NCI-H748 (cell line): ENCODE data around the gene IFI16.
"Not testable (repeated sequence)": the region's sequence is repeated elsewhere in the genome, so short reads cannot be mapped to it uniquely, and the experiment has no call there.

Experiments
- DNase-seq: peaks from one replicate; lab custom pipeline; 2025; ENCODE audit not compliant: unreplicated experiment; lab: John Stamatoyannopoulos, UW

The IFI16 gene

GRCh38 chr1:159007726-159008125, 2.0 kb upstream of the IFI16 start:
- DNase-seq: no peak

DNA sequence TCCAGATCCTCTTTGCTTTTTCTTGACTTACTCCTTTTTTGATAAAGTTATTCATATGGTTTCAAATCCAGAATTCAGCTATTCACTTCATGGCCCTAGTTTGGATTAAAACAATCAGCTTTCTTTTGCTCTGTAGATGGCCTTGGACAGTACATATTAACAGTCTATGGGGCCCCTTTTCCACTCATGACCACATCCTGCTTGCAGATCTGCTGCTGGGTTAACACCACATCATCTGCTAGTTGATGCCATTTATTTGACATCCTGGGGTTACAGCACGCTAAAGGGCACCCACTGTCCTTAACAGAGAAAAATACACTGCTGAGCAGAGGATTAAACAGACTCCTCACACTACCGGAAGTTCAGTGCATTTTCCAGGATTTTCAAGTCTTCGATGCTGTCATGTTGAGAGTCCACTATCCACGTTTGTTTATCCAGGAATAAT, 941 bp upstream of the IFI16 start:
- DNase-seq: no peak

DNA sequence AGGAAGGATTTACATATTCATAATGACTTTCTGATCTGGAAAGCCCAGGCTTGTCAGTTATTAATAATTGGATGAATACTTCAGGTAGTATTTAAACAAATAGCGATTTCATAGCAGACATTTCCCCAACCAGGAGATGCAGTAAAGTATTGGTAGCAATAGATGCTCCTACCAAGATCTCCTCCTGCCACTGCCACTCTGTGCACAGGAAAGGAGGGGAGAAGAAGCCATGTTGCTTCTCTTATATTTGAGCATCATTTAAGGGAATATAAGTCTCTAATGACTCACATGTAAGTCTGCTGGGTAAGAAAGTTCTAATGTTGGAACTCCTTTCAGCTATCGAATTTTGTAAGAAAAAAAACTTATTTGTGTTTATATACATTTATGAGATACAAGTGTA, 420 bp upstream of the IFI16 start:
- no peak for DNase-seq

DNA sequence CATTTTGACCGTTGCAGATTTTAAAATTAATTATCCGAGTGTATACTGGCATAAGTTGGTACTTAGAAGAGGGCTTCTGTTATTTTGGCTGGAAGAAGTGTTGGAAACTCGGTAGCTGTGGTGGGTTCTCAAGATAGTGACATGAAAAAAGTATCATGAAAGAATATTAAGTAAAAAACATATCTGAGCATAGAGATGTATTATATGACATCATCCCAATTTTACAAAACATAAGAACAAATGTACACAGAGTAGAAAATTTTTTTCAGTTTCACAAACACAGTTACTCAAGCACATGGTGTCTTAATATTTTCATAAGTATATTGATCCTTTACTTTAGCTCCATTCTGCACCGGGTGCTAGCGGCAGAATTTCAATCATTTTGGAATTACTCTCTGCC, 684 bp downstream of the IFI16 start:
- no peak for DNase-seq

- not testable (repeated sequence) for DNase-seq
These were observed 1.3 kb downstream of the IFI16 start for GRCh38 chr1:159011001-159011400.

GRCh38 chr1:159011751-159012150, 2.0 kb downstream of the IFI16 start:
- no peak for DNase-seq

DNA sequence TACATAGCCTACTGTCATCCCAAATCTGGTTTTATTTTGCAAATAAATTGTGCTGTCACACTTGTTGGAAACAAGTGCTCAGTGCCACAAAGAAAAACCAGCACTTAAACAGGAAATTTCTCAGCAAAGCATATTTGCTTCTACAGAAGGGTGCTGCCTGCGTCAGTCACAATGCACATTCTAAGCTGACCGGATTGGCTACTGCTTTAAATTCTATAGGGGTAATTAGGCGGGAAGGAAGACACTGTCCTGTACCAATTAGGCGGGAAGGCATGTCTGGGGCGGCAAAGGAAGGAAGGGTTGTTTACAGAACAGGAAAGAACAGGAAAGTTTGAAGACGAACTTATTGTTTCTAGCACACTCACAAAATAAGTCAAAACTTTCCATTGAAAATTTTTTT, 2.8 kb downstream of the IFI16 start:
- no peak for DNase-seq

DNA sequence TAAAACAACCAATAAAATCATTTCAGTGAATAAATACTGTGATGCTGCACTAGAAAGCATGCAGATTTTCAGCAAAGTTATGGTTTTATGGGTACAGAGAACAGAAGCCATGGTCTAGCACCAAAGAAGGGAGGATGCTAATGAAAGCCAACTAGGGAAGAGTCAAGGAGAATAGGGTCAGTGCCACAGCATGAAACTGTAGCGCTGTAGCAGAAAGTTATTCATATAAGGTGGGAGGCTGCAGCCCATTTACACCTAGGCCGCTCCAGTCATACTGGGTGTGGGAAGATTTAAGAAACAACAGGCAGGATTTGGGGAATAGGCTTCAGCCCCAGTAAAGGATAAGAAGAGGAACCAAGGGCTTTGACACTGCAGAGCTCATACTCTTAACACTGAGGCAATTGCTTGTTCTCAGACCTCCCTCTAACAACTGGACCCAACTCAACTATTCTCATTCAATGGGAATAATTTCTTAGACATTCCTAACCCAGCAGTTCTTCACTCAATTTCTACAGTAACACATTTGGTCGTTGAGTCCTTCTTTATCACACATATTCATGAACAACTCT, 4.4 kb downstream of the IFI16 start:
- DNase-seq: no peak

- DNase-seq: no peak
These were observed 5.1 kb downstream of the IFI16 start for GRCh38 chr1:159014851-159015250.

DNA sequence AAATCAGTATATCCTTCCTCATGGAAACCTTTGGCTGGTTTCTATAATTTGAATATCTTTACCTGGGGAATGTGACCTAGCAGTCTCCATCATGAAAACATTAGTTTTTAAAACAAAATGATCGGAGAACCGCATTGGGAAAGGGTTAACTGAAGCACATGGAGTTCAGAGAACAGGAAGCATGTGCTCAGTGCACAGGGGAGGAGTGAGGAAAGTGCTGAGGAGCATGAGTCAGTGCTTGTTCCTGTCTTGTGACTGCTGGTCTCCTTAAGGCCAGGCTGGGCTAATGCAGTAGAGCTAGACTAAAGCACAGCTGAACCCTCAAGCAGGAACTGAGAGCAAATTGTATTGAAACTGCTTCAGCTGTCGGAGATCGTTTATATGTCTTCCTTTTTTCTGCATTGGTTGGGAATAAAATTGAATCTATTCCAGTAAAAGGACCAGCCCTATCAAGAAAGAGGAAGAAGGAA, 5.8 kb downstream of the IFI16 start:
- no peak for DNase-seq

- no peak for DNase-seq
These were observed 14.0 kb downstream of the IFI16 start for GRCh38 chr1:159023723-159024122.

GRCh38 chr1:159025043-159025442, 15.3 kb downstream of the IFI16 start:
- DNase-seq: no peak

GRCh38 chr1:159026841-159027240, 17.1 kb downstream of the IFI16 start:
- not testable (repeated sequence) for DNase-seq

DNA sequence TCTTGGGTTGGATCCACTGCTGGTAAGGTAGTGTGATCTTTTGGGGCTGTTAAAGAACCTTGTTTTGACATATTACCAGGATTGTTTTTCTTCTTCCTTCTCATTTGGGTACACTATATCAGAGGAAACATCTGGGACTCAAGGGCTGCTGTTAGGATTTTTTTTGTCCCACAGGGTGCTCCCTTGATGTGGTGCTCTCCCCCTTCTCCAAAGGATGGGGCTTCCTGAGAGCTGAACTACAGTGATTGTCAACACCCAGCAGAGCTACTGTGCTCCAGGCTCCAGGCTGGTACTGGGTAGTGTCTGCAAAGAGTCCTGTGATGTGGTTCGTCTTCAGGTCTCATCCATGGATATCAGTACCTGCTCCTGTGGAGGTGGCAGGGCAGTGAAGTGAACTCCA, 20.6 kb downstream of the IFI16 start:
- no peak for DNase-seq

GRCh38 chr1:159030877-159031447, 21.3 kb downstream of the IFI16 start:
- DNase-seq: no peak

DNA sequence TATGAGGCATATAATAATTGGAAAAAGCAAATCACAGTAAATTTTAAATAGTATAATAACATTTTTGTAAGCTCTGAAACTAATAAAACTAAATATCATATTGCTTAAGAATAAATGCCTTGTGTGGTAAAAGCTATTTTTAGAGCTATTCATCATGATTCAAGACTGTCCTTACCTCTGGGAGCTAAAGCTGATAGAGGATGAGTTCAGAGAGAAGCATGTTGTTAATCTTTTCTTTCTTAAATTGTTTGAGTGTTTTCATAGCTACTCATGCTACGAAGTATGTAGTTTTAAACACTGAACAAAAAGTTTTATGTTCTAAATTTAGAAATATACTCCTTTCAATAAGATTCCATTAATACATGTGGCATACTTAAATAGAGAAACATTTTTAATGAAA, 30.5 kb downstream of the IFI16 start:
- no peak for DNase-seq

DNA sequence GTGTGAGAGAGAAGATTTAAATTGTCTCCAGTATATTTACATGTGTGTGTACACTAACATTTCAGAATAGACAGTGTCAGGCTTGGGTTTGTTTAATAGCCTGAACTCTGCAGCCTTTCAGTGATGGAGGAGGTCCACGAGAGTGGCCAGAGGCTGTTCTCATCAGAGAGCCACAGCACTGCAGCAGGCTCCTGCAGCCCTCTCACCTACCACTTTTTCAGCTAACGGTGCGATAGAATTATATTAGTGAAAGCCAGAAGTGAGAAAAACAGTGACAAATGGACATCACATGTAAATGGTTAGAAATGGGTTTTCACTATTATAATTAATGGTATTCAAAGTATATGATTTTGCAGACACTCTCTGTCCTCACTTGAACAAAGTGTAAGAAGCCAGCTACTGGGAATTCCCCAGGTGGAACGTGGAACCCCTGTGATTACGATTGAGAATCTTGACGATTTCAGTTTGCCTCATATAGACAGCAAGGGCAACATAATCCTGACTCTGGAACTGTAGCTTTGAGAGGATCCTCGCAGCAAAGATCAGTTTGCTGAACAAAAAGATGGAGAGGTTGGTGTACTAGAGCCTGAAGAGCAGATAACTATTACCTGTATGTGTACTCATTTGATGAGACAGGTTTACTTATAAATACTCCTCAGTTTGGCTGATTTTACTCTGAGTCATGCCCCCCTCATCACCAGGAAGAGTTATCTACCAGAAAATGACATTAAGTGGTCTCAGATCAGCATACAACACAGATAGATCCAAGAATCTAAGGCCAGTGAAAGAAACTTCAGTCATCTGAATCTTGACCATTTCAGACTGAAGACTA, 31.4 kb downstream of the IFI16 start:
- no peak for DNase-seq

DNA sequence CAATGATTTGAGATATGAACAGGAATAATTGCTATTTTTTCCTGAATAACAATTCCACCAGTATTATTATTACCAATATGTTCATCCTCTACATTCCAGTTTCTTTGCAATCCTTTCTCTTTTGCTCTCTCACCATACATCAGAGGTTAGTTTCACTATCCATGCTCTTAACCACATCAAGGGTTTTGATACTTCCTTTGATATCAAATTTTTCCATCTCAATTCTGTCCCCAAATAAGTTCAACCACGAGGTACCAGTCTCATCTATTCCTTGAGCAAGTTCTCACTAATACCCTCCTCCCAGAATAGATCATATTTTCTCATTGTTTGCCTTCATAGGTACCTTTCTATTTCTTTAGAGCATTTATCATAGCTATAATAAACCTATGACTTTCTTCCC, 36.8 kb downstream of the IFI16 start:
- not testable (repeated sequence) for DNase-seq

DNA sequence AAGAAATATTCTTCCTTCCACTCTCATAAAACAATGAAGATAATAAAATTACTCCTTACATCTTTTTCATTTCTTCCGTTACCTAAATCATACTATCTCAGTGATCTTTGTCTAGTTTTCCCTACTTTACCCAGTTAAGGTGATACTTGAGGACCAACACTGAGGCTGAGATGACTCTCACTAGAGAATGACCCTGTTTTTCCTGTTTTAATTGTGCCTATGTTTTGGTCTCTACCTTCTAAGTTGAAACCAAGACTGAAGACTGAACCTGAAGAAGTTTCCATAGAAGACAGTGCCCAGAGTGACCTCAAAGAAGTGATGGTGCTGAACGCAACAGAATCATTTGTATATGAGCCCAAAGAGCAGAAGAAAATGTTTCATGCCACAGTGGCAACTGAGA, 41.7 kb downstream of the IFI16 start:
- no peak for DNase-seq

DNA sequence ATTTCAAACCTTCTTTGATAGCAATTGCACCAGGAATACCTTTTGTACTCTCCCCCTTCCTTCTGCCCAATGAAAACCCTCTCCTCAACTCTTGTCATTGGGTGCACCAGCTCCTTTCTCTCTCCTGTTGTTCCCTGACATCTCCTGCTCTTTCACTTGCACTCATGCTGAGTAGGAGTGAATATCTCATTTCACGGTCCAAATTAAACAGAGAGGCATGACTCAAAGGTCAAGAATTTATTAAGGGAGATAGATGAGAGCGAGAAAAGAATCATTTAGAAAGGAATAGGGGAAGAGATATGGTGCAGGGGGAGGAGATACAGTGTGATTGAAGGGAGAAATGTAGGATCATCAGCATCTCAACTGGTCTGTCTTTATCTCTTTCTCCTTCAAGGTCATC, 44.7 kb downstream of the IFI16 start:
- DNase-seq: no peak

GRCh38 chr1:159055181-159055641, 45.5 kb downstream of the IFI16 start:
- DNase-seq: no peak

DNA sequence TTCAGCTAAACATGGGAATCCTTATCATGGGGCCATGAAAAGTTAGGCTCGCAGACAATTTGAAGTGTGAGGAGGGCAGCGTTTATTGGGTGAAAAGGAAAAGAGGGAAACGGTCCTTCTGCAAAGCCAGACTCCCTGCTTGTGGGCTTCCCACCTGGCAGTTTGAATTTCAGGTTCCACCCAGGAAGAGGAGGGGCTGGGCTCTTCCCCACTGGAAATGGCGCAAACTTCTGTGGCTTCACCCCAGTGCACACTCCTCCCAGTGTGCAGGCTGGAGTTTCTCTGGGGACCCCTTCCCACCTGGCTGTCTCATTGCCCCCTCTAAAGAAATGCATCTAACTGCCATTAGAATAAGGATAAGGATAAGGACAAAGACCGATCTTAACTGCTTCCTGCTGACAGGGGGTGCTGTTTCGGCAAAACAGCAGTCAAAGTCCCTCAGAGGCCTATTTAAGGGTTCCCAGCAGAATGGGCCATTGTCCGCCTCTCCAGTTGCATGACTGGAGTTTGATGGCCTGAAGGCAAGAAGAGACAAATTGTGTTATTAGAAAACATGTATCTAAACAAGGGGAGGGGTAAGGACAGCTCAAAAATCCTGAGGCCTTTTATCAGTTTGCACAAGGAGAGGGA, 46.5 kb downstream of the IFI16 start:
- DNase-seq: no peak
